Cerebellar nuclear complex (tissue), 1 donor: Measurements from ENCODE around the gene RNF19B.

Source experiments
- DNase-seq, 2 experiments: peaks; one replicate each; lab custom pipeline; 2025; lab: John Stamatoyannopoulos, UW

Gene RNF19B

DNA sequence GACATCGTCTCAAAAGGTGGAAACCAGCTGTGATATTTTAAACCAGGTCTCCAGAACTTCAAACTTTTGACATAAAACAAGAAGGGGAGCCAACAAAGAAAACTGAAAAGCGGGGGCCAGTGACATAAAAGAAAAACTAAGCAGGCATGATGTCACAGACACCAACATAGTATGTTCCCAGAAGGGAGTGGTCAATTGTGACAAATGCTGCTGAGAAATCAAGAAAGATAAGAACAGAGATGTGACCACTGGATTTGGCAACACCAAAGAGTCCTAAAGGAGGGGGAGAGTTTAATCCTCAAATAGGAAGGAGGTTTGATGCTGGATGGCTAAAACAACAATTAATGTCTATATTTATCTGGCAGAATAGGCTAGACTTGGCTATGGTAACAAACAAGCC lies 2.3 kb upstream of the RNF19B start:
- DNase-seq: no peak

DNA sequence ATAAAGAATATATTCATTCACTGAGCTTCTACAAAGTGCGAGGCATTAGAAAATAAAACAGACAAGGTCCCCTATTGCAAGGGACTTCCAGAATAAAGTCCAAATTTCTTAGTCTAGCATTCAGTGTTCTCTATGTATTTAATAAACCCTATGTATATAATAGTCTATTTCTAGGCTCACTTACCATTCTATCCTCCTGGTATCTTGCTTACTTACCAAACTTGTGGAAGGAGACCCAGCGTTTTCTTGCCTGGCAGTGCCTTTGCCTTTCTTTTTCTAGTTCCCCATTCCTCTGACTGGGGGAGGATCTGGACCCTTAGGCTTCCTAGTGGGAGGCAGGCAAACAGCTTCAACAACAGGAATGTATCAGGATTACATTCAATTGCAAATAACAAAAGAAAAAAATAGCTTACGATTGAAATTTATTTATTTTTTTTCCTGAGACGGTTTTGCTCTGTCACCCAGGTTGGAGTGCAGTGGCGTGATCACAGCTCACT lies 690 bp upstream of the RNF19B start:
- DNase-seq: no peak

DNA sequence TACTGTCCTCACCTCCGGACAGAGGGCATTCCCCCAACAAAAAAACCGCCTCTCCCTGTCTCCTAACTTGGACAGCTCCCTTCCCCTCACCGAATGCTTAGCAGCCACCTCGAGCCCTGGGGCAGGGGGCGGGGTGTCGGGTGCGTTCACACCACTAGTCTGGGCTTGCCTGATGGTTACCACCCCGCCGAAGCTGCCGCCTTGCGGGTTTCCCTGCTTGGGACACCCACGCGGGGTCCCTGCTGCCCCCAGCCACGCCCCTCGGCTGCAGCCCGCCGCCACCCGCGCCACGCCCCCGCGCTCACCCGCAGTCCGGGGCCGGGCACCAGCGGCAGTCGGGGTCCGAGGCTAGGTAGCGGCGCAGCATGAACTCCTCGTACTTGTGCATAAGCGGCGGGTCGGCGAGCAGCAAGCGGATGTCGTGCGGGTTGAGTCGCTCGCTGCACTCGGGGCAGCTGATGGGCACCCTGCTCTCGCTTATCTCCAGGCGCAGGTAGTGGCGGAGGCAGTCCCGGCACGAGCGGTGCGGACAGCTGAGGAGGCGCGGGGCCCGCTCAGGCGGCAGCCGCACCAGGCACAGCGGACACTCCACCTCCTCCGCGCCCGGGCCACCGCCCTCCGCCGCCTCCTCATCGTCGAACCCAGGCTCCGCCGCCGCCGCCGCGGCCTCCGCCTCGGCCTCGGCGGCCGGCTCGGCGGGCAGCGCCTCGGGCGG lies 706 bp downstream of the RNF19B start:
- DNase-seq: no peak

DNA sequence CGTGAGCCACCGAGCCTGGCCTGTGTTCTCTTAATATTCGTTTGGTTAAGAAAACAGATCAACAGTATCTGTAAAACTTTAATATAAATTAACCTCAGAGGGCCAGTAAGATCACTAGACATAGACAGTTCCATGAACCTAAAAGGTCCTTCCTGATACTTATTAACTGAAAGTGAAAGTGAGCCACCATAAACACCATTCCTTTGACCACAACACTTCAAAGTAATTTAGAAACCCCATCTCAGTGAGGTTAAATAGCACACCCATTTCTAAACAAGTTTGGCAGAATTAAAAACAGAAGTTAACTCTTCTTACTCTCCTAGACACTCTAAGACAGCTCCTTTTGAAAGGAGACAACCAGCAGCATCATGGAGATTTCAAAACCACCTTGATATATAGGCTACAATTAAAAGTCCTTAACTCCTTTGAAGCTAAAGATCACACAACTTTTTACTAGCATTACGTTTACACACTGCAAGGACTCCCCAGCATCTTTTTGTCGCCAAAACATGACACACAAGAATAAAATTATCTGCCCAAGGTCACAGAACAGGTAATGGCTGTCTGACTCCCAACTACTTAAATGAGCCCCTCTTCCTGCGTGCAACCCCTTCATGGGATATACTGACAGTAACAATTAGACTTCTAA lies 2.2 kb downstream of the RNF19B start:
- no peak for DNase-seq

DNA sequence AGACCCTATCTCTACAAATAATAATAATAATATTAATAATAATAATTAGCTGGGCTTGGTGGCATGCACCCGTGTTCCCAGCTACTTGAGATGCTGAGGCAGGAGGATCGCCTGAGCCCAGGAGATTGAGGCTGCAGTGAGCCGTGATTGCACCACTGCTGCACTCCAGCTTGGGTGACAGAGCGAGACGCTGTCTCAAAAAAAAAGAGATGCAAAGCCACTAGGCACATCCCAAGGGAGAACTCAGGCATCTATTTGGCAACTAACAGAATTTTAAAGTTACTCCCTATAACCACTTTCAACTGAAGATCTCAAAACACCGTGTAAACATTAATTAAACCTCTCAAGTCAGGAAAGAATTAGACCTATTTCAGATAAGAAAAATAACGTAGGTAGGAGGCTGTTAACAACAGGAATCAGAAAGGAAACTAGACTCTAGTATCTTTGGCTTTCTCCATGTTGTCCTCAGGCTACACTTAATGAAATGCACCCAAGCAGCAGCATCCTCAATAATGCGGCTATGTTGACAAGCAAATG lies 3.7 kb downstream of the RNF19B start:
- no peak for DNase-seq

DNA sequence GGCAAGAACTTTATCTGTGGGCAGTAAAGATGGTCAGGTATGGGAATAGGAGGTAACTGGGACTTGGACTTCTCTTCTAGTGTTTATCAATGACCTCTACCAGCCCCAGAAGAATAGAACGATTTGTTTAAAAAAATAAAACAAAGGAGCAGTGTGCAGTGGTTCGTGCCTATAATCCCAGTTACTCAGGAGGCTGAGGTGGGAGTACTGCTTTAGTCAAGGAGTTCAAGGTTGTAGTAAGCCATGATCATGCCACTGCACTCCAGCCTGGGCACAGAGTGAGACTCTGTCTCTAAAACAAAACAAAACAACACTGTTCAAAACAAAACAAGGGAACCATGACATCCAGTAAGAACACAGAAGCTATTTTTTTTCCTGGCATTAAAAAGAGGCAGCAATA lies 4.3 kb downstream of the RNF19B start:
- no peak for DNase-seq

DNA sequence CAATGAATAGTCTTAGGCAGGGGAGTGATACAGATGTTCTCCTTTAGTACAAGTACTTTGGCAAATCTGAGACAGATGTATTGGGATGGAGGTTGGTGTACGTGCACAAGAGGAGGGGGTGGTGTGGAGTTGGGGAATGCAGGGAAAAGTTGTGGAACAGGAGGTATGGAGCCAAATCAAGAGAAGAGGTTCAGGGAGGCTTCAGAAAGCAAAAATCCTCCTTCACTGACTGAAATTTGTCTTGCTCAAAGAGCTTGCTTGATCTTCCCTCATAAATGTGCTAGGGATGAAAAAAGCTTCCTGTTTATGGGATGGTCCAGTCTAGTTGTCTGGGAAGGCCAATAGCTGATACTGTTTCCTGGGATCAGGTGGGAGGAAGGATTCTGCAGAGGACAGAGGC lies 5.8 kb downstream of the RNF19B start:
- DNase-seq: no peak

DNA sequence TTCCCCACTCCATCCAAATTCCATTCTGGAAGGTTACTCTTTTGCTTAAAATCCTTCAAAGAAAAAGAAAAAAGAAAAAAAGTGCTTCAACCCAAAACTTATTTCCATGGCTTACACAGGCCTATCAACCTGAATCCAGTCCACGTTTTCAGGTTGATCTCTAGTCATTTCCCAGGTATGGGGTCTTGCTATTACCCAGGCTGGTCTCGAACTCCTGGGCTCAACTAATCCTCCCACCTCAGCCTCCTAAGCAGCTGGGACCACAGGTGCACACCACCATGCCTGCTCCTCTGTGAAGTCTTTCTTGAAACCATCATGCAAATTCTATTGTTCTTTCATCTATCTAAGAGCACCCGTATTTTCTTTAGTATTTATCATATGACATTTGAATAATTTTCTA lies 7.6 kb downstream of the RNF19B start:
- DNase-seq: no peak

DNA sequence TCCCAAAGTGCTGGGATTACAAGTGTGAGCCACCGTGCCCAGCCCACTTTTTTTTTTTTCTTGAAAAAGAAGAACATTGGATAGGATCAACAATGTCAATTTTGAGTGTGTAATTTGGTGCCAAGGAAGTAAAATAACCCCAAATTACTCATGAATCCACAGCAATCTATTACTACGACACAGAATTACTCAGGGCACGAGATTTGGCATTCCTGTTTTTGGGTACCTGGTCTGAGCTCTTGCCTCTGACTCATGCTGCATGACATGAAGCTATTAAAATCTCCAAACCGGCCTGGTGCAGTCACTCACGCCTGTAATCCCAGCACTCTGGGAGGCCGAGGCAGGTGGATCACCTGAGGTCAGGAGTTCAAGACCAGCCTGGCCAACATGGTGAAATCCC lies 10.4 kb downstream of the RNF19B start:
- DNase-seq: no peak

DNA sequence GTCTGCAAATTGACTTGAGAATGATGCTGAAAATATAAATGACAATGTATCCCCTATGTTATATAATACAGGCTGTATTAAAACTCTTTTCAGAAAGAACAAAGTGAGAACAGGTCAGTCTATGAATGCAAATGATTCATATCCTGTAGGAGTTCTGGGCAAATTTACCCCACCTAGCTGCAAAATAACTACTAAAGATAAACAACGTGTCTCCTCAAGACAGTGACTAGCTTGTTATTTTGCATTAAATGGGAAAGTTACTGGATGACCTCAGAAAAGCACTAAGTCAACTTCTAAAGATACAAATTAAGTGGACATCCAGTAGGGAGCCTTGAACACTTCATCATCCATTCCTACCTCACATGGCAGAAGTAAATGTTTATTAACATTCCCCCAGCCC lies 11.1 kb downstream of the RNF19B start:
- DNase-seq: no peak

DNA sequence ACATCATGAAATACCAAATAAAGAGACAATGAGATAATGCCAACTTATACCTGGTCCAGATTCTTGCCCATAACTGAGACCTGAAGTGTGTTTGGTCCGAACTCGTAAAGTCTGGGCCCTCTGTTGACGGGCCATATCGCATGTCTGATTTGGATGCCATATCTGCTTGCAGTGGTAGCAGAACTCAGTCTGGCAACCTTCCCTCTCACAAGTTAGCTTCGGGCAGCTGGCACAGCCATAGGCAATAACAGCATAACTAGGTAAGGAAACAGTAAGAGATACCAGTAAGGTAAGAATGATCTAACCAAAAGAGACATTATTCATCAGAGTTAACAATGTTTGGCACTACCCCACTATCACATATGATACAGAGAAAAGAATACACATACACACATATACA lies 15.1 kb downstream of the RNF19B start:
- no peak for DNase-seq

DNA sequence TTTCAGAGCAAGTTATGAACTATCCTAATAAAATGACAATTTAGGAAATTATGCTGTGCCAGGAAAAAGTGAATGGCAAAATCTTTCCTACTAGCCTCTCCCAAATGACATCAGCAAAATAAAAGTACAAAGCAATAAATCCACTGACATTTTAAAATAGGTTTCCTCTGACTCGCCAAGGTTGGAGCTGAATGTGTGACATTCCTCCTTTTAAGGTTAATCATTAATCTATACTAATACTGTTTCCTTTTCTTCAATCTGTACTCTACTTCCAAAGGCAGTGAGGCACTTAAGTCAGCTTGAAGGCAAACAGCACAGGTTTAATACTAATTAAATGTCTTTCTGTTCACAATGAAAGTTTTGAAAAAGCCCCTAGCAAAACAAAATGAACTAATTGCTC lies 15.7 kb downstream of the RNF19B start:
- no peak for DNase-seq

DNA sequence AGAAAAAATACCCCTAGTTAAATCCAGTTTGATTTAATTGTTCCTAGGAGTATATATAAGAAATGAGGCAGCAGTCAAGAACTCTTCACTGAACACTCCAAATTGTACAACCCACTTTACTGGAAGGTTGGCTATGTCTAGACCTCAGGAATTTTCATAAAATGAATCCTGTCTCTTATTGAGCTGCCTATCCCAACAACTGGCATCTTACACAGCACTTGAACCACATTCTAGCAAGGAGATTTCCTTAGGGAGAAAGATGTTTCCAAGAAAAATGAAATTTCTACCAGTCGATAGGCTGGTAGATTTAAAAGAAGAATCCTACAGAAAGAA lies 16.3 kb downstream of the RNF19B start:
- DNase-seq: no peak

DNA sequence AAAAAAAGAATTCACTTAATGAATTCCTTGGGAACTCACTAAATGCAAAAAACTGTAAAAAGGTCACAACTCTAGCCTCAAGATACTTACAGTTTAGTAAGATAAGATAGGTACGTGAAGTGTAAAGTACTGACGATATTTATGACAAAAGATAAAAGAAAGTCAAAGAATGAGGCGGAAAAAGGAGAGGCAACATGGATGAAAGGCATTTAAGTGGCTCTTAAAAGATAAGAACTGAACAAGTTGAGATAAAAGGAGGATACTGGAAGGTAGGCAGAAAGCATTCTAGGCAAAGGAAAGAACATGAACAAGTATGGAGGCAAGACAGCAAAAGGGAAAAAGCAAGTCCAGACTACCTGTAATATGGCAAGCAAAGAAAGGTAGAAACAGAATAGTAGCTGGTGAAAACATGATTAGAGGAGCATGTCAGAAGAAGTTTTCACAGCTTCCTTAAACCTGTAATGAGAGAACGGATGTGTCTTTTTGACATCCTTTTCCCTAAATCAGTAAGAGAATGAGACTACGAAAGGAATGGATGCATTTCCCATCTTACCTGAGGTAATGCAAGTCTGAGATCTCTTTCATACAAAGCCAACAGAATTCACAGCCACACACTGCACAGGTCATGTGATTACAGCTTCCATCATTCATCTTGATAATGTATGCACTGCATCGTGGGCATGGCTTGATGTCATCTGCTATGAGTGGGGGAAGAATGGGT lies 16.8 kb downstream of the RNF19B start:
- DNase-seq: no peak

DNA sequence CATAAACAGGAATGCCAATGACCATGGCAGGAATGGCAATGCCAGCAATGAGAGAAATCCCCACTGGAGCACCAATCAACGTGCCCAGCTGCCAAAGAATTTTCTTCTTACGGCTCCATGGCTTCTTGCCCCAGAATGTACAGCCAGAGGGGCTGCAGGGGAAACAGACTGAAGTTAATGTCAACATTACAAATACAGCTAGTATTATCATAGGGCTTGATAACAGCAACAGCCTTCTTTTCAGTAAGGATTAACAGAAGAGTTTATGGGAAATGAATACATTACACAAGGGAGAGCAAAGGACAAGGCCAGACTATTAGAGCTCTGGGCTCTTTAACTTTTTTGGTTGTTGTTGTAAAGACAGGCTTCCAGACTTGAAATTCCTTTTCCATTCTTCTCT lies 18.2 kb downstream of the RNF19B start:
- no peak for DNase-seq

DNA sequence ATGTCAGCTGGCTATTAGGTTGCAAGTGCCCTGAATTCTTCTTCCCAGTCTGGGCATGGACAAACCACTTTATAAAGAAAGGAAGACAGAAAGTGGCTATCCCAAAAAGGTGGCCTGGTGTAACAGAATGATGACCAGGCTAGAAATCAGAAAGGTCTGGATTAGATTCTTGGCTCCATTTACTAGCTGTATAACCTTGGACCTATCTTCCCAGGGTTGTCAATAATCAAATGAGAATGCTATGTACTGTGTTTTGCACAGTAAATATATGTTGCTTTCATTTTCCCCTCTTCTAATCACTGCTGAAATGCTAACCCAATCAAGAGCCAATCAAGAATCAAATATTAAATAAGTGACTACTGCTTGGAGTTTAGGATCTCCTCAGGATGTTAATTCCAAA lies 20.4 kb downstream of the RNF19B start:
- no peak for DNase-seq

DNA sequence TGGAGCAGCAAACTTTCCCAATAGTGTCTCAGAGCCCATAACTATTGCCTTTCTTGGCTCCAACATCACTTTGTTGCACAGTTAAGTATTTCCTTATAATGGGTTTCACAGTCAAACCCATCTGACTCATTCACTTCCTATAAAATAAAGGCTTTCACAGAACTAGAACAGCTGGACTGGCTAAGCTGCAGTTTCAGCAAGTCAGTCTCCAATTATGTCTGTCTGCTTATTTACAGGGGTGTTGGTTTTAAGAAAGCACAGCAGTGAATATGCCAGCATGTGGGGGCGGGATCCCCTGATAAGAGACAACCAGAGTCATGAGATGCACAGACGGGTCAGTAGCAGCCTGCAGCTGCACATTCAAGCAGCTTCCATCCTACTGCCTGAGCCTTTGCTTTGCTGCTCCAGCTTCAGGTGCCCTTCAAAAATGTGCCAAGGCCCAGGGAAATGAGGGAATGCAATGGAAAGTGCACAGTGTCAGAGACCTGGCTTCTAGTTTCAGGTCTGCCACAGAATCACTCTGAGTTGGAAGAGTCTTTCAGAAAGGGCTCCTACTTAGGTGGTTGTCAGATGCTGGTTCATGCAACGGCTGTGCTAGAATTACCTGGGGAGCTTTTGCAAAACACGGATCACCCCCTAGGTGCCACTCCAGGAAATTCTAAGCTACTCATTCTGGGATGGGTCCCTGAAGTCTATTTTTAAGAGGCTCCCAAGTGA lies 24.8 kb downstream of the RNF19B start:
- no peak for DNase-seq

DNA sequence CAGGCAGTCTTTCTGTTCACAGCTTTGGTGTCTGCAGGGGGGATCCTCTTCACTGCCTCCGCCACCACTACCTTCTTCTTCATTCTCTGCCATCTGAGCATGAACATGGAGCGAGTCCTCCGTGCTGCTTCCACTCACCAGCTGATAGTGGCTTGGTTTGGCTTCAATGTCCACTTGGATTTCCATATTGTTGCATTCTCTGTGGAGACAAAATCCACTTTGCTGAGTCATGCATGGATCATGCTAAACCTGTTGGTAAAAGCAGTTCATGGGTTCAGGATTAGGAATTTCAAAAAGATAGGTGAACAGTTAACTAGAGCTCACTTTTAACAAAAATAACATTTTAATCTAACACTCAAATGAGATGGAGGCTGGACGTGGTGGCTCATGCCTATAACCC lies 27.5 kb downstream of the RNF19B start:
- no peak for DNase-seq

DNA sequence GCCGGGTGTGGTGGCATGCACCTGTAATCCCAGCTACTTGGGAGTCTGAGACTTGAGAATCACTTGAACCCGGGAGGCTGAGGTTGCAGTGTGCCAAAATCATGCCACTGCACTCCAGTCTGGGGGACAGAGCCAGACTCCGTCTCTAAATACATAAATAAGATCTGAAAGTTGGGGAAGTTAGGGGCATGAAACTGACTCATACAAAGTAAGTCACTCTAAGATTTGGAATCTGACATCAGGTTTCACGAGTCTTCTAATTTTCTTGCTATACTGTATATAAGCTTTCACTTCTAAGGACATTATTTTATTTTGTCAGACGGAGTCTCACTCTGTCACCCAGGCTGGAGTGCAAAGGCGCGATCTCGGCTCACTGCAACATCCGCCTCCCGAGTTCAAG lies 30.1 kb downstream of the RNF19B start:
- no peak for DNase-seq

DNA sequence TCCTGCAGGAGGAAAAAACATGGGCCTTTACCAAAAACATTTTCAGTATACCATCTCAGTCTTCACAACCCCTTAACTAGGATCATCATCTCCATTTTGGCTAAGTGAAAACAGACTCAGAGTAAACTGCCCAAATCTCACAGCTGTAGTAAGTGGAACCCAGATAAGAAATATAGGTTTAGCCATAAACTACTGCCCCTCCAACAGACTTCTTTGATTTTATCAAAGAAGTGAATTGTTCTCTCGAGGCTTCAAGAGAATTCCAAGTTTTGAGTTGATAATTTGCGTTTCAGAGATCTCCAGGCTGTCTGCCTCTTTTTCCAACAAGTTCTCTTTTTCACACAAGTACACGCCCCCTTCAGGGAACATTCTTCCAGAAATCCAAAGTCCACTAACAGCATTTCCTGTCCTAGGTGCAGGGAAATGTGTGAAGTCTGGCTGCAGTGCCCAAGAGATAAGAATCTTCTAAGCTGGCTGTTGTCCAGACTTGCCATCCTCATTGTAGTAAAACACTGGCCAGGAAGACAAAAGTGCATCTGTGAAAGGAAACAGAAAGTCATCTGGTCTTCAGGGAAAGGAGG lies 30.8 kb downstream of the RNF19B start:
- DNase-seq: no peak

DNA sequence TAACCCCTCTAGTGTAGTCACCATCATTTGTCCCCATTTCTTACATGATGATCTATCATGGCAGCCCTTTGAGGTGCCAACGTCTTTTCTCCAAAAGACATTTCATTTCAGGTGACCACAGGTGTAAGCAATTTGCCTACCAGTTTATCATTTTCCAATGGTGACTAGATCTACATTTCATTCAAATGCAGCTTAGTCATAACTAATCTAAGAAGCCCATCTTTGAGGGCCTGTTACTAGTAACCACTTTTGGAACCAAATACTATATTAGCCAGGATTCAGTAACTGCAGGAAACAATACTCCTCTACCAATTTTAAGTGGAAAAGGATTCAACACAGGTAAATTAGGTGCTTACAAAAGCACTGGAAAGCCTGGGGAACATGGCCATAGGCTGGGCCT lies 32.8 kb downstream of the RNF19B start:
- no peak for DNase-seq

DNA sequence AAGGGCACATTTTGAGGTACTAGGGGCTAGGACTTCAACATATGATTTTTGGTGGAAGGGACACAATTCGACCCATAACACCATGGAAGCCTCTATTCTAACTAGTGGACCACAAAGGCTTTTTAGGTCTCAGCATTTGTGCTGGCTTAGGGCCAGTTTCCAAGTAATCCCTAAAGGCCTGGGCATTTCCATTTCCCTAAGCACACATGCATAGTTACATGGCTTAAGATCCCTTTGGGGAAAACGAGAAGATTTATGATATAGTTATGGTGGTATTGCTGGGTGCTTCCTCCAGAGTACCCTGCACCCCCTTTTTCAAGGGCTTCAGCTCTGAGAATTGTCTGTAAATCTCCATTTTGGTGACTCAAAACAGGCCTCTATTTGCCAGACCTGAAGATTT lies 35.2 kb downstream of the RNF19B start:
- DNase-seq: no peak
